HCT116 (cell line): ENCODE results near the gene GRID2. TPM values are rescaled to one million over a fixed set of nuclear protein-coding genes. Genes with fewer than 3 reads are reported as not detected.

ENCODE experiments used
- ATAC-seq: fragments of 200-7000 bp; cut with Tn5 transposase; 2 replicates; pipeline ENCODE4 v1.9.1; 2020; ENCODE audit warnings: mild to moderate bottlenecking, moderate library complexity
- BruUV-seq: library from RNA; stranded (reverse); fragments of 400-500 nt; replicated peaks from 2 replicates; lab custom pipeline; 2021; lab: Mats Ljungman, UMichigan
- CTCF ChIA-PET: fragments of 300-600 bp; sonication (Branson Sonifier 250); formaldehyde crosslinking; loops from one replicate; lab custom pipeline; 2021; ENCODE audit warnings: antibody characterized with exemption; lab: Charles Lee
- POLR2A ChIA-PET: fragments of 300-600, 350-600 bp; sonication (Branson Sonifier 250); formaldehyde crosslinking; loops from one replicate; lab custom pipeline; 2021; ENCODE audit warnings: antibody characterized with exemption; lab: Charles Lee
- RAD21 ChIA-PET, 2 experiments: fragments of 300-600 bp; sonication (Branson Sonifier 250); formaldehyde crosslinking; loops; one replicate each; lab custom pipeline; 2023; ENCODE audit warnings: low total read pairs in 2 of 2; ENCODE audit not compliant: uncharacterized antibody in 2 of 2, unreplicated experiment in 2 of 2, low non-redundant PET in 1 of 2; lab: Charles Lee
- DNase-seq: peaks from one replicate; pipeline ENCODE4 v3.0.0-alpha.2; 2010; ENCODE audit warnings: low read depth, low spot score
- H2AFZ ChIP-seq: fragments of 200-600 bp; shearing (Covaris generic), sonication (generic); 2 replicates; pipeline ENCODE4 v1.6.1; 2017; ENCODE audit warnings: low read depth, mixed run types, mixed read lengths, antibody characterized with exemption, low read length; ENCODE audit not compliant: poor library complexity, severe bottlenecking
- H3K27ac ChIP-seq: 2 replicates; pipeline ENCODE4 v1.5.1; 2012; ENCODE audit warnings: low read depth, low read length
- H3K27me3 ChIP-seq: fragments of 200-600 bp; sonication (generic); 2 replicates; pipeline ENCODE4 v1.6.1; 2016; ENCODE audit warnings: mixed run types, low read length, mixed read lengths; ENCODE audit not compliant: insufficient read depth
- H3K36me3 ChIP-seq, 2 experiments: fragments of 200-500 bp in 1 of 2; fragments of 200-600 bp in 1 of 2; sonication (Bioruptor generic) in 1 of 2; sonication (generic) in 1 of 2; 2 replicates each; pipeline versions ENCODE4 v1.5.1 to v1.6.1; 2014 to 2016; ENCODE audit warnings: low read length in 2 of 2, inconsistent platforms in 1 of 2, mixed read lengths in 1 of 2, mixed run types in 1 of 2; ENCODE audit not compliant: insufficient read depth in 2 of 2, control insufficient read depth in 1 of 2
- H3K4me1 ChIP-seq, 2 experiments: fragments of 200-600 bp in 1 of 2; sonication (generic) in 1 of 2; 2 replicates each; pipeline versions ENCODE4 v1.5.1 to v1.6.1; 2012 to 2017; ENCODE audit warnings: low read length in 2 of 2, inconsistent platforms in 1 of 2, mild to moderate bottlenecking in 1 of 2, mixed read lengths in 1 of 2, mixed run types in 1 of 2, moderate library complexity in 1 of 2; ENCODE audit not compliant: insufficient read depth in 2 of 2, control insufficient read depth in 1 of 2
- H3K4me2 ChIP-seq: fragments of 200-600 bp; sonication (generic); 2 replicates; pipeline ENCODE4 v1.6.1; 2017; ENCODE audit warnings: mixed run types, low read length, mixed read lengths
- H3K4me3 ChIP-seq, 2 experiments: fragments of 200-600 bp in 1 of 2; sonication (generic) in 1 of 2; replicated peaks in 1 of 2; 2 replicates each; pipeline ENCODE4 v1.5.1; 2011 to 2016; ENCODE audit warnings: low read length in 2 of 2, control low read depth in 1 of 2, low read depth in 1 of 2, mild to moderate bottlenecking in 1 of 2, mixed read lengths in 1 of 2, mixed run types in 1 of 2
- H3K79me2 ChIP-seq: fragments of 200-600 bp; sonication (generic); 2 replicates; pipeline ENCODE4 v1.6.1; 2017; ENCODE audit warnings: mild to moderate bottlenecking, mixed run types, low read length, moderate library complexity, mixed read lengths; ENCODE audit not compliant: insufficient read depth
- H3K9ac ChIP-seq: fragments of 200-600 bp; sonication (generic); 2 replicates; pipeline ENCODE4 v1.6.1; 2016; ENCODE audit warnings: low read length, mixed read lengths
- H3K9me2 ChIP-seq: fragments of 200-600 bp; sonication (generic), shearing (Covaris generic); 2 replicates; pipeline ENCODE4 v1.6.1; 2017; ENCODE audit warnings: mixed run types, mild to moderate bottlenecking, moderate library complexity; ENCODE audit not compliant: insufficient read depth
- H3K9me3 ChIP-seq, 2 experiments: fragments of 200-500 bp in 1 of 2; fragments of 200-600 bp in 1 of 2; sonication (Bioruptor generic) in 1 of 2; sonication (generic) in 1 of 2; 2 replicates each; pipeline ENCODE4 v1.6.1; 2014 to 2017; ENCODE audit warnings: low read length in 2 of 2, mixed read lengths in 2 of 2, inconsistent platforms in 1 of 2, low read depth in 1 of 2, mild to moderate bottlenecking in 1 of 2, mixed run types in 1 of 2, moderate library complexity in 1 of 2; ENCODE audit not compliant: control insufficient read depth in 1 of 2, insufficient read depth in 1 of 2
- H4K20me1 ChIP-seq: fragments of 200-600 bp; sonication (generic), shearing (Covaris generic); 2 replicates; pipeline ENCODE4 v1.6.1; 2017; ENCODE audit warnings: mixed run types, mild to moderate bottlenecking, moderate library complexity; ENCODE audit not compliant: insufficient read depth
- CBX3 ChIP-seq: IDR thresholded peaks from 2 replicates; pipeline ENCODE4 v1.6.1; 2012; ENCODE audit warnings: low read depth
- ELF1 ChIP-seq: IDR thresholded peaks from 2 replicates; pipeline ENCODE4 v1.6.1; 2012; ENCODE audit warnings: low read depth, borderline replicate concordance
- EZH2 ChIP-seq: fragments of 200-600 bp; sonication (generic); IDR thresholded peaks from 2 replicates; pipeline ENCODE4 v1.6.1; 2017; ENCODE audit warnings: antibody characterized with exemption, mixed run types
- FOSL1 ChIP-seq: IDR thresholded peaks from 2 replicates; pipeline ENCODE4 v1.6.1; 2012; ENCODE audit warnings: low read depth
- JUND ChIP-seq: IDR thresholded peaks from 2 replicates; pipeline ENCODE4 v1.6.1; 2012
- POLR2A ChIP-seq: IDR thresholded peaks from 2 replicates; pipeline ENCODE4 v1.7.0; 2011; ENCODE audit warnings: borderline replicate concordance; ENCODE audit not compliant: insufficient read depth, insufficient read length; ENCODE audit errors: extremely low read depth
- RAD21 ChIP-seq: IDR thresholded peaks from 2 replicates; pipeline ENCODE4 v1.6.1; 2012; ENCODE audit warnings: low read depth, mild to moderate bottlenecking
- SIN3A ChIP-seq: IDR thresholded peaks from 2 replicates; pipeline ENCODE4 v1.6.1; 2012; ENCODE audit warnings: low read depth
- SP1 ChIP-seq: IDR thresholded peaks from 2 replicates; pipeline ENCODE4 v1.6.1; 2012; ENCODE audit warnings: low read depth
- SRF ChIP-seq: IDR thresholded peaks from 2 replicates; pipeline ENCODE4 v1.6.1; 2012; ENCODE audit warnings: low read depth
- TCF7L2 ChIP-seq: IDR thresholded peaks from 2 replicates; pipeline ENCODE4 v1.7.0; 2011; ENCODE audit warnings: borderline replicate concordance, inconsistent platforms; ENCODE audit not compliant: insufficient read depth, insufficient read length; ENCODE audit errors: extremely low read depth
- ZFX ChIP-seq: fragments of 450-650 bp; IDR thresholded peaks from 2 replicates; pipeline ENCODE4 v1.6.1; 2017
- ZNF274 ChIP-seq: fragments of 200-500 bp; sonication (Bioruptor generic); IDR thresholded peaks from 2 replicates; pipeline ENCODE4 v1.6.1; 2014; ENCODE audit warnings: mild to moderate bottlenecking, low read depth, low read length, inconsistent platforms
- intact Hi-C: fragments of 100-400 bp; cut with micrococcal nuclease; formaldehyde crosslinking; loops from 2 replicates; pipeline ENCODE4 v1.10.0; 2022
- total RNA-seq: library from RNA; stranded (reverse); gene quantifications from one replicate; pipeline ENCODE4 v1.2.1, GENCODE V29; 2021; ENCODE audit not compliant: unreplicated experiment
- TF ChIP-seq, protein P1 (sequence below): IDR thresholded peaks from 2 replicates; pipeline ENCODE4 v1.6.1; 2012
- TF ChIP-seq, protein P2 (sequence below): IDR thresholded peaks from 2 replicates; pipeline ENCODE4 v1.6.1; 2011; ENCODE audit warnings: mild to moderate bottlenecking, low read length, moderate library complexity; ENCODE audit not compliant: insufficient replicate concordance; ENCODE audit errors: extremely low read depth
- TF ChIP-seq, protein P3 (sequence below): IDR thresholded peaks from 2 replicates; pipeline ENCODE4 v1.6.1; 2012; ENCODE audit warnings: low read depth

The GRID2 gene
- total RNA-seq, 1 experiment from 2014 or later, result not detected

DNA sequence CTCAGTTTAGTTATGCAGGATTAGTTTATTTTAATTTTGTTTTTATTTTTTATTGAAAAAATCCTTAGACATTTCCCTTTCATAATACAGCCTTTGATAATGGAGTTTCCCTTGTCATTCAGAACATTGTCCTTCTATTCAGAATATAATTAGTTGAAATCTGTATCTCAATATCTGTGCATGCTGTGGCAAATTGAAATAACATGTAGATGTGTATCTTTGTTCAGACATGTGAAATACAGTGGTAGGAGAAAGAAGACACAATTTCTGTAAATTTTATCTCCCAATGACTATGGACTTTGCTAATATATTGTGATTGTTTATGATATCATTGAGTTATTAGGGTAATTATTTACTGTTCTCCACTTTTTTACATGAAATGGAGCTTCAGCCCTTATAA is 353.9 kb downstream of the GRID2 start:
- no peak overlapping the region for H3K4me2 ChIP-seq
- BruUV-seq, result no TSS peak
- H3K9me2 ChIP-seq, result no peaks in the 10 kb centered on the region

More for the DNA sequence above, 353.9 kb downstream of the GRID2 start:
- Histone ChIP-seq H3K4me3 (no peak overlapping the region), H4K20me1 (no peaks in the 10 kb centered on the region), H3K36me3 (no peaks in the 10 kb centered on the region), H3K27me3 (no peaks in the 10 kb centered on the region), H3K27ac (no peak overlapping the region), H3K9me3 (no peaks in the 10 kb centered on the region)
- DNase-seq, result no peak
- ChIA-PET POLR2A (no interaction called here), RAD21 (no interaction called here), CTCF (no interaction called here)
- ATAC-seq, result no peak
- intact Hi-C loops, result no loop called here
- no peak for TF ChIP-seq SRF
- no peak for TF ChIP-seq ZFX
- no peak for TF ChIP-seq SP1
- TF ChIP-seq CBX3, result no peak
- no peak for TF ChIP-seq ZNF274
- no peak for TF ChIP-seq TCF7L2
- TF ChIP-seq POLR2A, result no peak
- TF ChIP-seq ELF1, result no peak
- TF ChIP-seq RAD21, result no peak
- TF ChIP-seq FOSL1, result no peak
- TF ChIP-seq EZH2, result no peak
- TF ChIP-seq SIN3A, result no peak
- TF ChIP-seq, protein P1, sequence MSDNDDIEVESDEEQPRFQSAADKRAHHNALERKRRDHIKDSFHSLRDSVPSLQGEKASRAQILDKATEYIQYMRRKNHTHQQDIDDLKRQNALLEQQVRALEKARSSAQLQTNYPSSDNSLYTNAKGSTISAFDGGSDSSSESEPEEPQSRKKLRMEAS, result no peak
- TF ChIP-seq, protein P2, sequence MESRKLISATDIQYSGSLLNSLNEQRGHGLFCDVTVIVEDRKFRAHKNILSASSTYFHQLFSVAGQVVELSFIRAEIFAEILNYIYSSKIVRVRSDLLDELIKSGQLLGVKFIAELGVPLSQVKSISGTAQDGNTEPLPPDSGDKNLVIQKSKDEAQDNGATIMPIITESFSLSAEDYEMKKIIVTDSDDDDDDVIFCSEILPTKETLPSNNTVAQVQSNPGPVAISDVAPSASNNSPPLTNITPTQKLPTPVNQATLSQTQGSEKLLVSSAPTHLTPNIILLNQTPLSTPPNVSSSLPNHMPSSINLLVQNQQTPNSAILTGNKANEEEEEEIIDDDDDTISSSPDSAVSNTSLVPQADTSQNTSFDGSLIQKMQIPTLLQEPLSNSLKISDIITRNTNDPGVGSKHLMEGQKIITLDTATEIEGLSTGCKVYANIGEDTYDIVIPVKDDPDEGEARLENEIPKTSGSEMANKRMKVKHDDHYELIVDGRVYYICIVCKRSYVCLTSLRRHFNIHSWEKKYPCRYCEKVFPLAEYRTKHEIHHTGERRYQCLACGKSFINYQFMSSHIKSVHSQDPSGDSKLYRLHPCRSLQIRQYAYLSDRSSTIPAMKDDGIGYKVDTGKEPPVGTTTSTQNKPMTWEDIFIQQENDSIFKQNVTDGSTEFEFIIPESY, result no peak
- TF ChIP-seq JUND, result no peak
- TF ChIP-seq, protein P3, sequence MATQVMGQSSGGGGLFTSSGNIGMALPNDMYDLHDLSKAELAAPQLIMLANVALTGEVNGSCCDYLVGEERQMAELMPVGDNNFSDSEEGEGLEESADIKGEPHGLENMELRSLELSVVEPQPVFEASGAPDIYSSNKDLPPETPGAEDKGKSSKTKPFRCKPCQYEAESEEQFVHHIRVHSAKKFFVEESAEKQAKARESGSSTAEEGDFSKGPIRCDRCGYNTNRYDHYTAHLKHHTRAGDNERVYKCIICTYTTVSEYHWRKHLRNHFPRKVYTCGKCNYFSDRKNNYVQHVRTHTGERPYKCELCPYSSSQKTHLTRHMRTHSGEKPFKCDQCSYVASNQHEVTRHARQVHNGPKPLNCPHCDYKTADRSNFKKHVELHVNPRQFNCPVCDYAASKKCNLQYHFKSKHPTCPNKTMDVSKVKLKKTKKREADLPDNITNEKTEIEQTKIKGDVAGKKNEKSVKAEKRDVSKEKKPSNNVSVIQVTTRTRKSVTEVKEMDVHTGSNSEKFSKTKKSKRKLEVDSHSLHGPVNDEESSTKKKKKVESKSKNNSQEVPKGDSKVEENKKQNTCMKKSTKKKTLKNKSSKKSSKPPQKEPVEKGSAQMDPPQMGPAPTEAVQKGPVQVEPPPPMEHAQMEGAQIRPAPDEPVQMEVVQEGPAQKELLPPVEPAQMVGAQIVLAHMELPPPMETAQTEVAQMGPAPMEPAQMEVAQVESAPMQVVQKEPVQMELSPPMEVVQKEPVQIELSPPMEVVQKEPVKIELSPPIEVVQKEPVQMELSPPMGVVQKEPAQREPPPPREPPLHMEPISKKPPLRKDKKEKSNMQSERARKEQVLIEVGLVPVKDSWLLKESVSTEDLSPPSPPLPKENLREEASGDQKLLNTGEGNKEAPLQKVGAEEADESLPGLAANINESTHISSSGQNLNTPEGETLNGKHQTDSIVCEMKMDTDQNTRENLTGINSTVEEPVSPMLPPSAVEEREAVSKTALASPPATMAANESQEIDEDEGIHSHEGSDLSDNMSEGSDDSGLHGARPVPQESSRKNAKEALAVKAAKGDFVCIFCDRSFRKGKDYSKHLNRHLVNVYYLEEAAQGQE, result no peak
- TF ChIP-seq, all 23 proteins: peak for 0
- no peak overlapping the region for H3K9ac ChIP-seq
- no peaks in the 10 kb centered on the region for H3K79me2 ChIP-seq
- no peaks in the 10 kb centered on the region for H3K4me1 ChIP-seq
- H2AFZ ChIP-seq, result no peak overlapping the region
